GM10248 (cell line): ENCODE measurements around the gene BMP6.

ENCODE experiments used
- CTCF ChIA-PET: fragments of 300-600 bp; sonication (Branson Sonifier 250); formaldehyde crosslinking; extraction: SDS; loops from one replicate; lab custom pipeline; 2021; ENCODE audit warnings: antibody characterized with exemption; lab: Yijun Ruan, JAX
- POLR2A ChIA-PET: fragments of 350-650 bp; sonication (Branson Sonifier 250); formaldehyde crosslinking; extraction: SDS; loops from one replicate; lab custom pipeline; 2020; ENCODE audit warnings: antibody characterized with exemption; lab: Yijun Ruan, JAX
- DNase-seq: peaks from one replicate; pipeline ENCODE4 v3.0.0; 2012; ENCODE audit errors: extremely low spot score
- TF ChIP-seq, protein P1 (sequence below): IDR thresholded peaks from 2 replicates; pipeline ENCODE4 v1.5.1; 2012; ENCODE audit warnings: mild to moderate bottlenecking, low read depth; ENCODE audit errors: extremely low read depth, missing control alignments, control extremely low read depth

The BMP6 gene

DNA sequence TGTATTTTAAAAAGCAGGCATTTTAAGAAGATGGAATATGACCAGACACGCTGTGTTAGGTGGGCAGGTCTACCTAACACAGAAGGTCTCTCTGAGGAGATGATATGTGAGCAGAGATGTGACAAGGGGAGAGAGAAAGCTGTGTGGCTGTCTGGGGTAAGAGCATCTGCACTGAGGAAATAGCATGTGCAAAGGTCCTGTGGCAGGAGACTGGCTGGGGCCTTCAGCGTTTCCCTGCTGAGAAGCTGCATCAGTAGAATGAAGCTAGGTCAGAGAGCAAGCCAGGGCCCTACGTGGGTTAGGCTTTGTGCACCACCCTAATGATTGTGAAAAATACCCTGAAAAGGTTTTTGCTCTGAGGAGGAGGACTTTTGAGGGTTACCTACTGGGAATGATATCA, 97.7 kb downstream of the BMP6 start:
- ChIA-PET POLR2A (no interaction called here), CTCF (no interaction called here)
- no peak for DNase-seq
- TF ChIP-seq, protein P1, sequence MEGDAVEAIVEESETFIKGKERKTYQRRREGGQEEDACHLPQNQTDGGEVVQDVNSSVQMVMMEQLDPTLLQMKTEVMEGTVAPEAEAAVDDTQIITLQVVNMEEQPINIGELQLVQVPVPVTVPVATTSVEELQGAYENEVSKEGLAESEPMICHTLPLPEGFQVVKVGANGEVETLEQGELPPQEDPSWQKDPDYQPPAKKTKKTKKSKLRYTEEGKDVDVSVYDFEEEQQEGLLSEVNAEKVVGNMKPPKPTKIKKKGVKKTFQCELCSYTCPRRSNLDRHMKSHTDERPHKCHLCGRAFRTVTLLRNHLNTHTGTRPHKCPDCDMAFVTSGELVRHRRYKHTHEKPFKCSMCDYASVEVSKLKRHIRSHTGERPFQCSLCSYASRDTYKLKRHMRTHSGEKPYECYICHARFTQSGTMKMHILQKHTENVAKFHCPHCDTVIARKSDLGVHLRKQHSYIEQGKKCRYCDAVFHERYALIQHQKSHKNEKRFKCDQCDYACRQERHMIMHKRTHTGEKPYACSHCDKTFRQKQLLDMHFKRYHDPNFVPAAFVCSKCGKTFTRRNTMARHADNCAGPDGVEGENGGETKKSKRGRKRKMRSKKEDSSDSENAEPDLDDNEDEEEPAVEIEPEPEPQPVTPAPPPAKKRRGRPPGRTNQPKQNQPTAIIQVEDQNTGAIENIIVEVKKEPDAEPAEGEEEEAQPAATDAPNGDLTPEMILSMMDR: no peak

DNA sequence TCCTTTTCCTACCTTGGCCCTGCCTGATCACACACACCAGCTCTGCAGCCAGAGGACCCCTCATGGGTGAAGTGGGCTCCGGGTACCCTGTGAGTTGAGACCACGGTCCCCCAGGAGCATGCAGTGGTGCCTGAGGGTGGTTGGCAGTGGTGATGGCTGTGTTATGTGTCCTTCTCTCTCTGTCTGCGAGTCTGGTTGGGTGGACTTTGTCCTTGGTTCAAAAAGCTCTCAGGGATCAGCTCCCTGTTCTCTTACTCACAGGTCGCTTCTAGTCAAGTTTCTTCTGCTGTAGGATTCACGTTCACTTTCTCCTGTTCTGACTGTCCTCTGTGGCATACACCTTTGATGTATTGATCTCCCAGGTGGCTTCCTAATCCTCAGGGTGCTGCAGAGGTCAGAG, 100.1 kb downstream of the BMP6 start:
- ChIA-PET CTCF (no interaction called here), POLR2A (no interaction called here)
- no peak for DNase-seq

DNA sequence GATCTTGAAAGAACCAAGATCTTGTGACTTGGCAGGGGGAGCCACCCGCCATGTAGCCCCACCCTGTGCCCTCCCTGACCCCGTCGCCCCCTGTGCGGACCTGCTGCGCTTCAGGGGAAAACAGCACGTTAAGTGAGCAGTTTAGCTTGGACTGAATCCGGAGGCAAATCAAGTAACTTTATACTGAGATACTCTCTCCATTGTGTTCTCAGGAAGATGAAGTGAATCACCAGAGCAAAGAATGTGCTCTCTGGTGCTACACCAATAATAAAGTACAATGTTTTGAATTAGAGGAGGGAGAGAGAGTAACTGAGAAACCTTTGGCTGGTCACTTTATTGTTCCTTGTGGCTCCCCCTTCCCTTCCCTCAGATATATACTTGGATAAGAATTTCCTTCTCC, 101.2 kb downstream of the BMP6 start:
- ChIA-PET POLR2A (no interaction called here), CTCF (no interaction called here)
- TF ChIP-seq, protein P1: no peak
- DNase-seq: no peak

More for the DNA sequence above, 100.1 kb downstream of the BMP6 start:
- TF ChIP-seq, protein P1: no peak

DNA sequence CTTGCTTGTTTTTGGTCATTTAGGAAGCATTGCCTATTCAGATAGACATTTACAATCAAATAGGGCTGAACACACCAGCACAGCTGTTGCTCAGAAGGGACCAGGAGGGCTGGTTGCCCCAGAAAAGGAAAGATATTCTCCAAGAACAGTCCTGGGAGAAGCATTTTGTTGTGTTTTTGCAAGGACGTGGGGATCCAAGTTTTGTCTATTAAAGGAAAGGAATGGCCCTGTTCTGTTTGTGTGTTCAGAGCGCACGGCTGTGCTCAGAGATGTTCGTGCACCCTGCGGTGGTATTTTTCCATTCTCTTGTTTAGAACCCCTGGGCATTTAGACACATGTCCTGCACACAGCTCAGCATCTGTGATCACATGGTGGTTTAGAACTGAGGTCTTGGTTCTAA, 102.2 kb downstream of the BMP6 start:
- POLR2A ChIA-PET: no interaction called here
- CTCF ChIA-PET: no interaction called here
- TF ChIP-seq, protein P1: no peak

DNA sequence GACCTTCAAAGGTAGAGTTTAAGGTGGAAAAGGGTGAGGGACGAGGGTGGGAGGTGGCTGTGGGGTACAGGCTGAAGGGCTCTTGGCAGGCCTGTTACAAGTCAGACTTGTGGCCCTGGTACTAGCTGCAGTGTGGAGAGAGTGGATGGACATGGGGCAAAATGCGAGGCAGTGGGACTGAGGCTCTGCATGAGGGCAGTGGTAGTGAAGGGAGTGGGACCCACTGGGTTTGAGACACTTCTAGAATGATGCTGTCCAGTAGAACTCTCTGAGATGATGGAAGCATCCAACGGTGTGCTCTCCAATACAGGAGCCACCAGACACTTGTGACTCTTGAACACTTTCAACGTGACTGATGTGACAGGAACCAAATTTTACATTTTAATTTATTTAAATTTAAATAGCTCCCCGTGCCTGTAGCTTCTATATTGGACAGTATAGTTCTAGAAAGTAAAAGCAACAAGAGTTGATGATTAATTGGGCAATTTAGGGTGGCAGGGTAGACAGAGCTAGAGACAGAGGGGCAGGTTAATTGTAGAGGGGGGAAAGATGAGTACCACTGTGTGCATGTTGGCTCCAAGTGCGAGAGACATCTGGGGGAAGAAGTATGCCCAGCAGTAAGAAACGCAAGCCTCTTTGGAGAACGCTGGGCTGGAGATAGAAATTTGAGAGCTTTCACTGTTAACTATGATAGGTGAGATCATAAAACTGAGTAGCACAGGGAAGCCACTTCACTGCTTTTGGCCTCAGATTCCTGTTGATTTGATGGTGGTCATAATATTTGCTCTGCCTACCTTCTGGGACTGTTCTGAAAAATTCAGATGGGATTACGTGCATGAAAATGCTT, 107.2 kb downstream of the BMP6 start:
- ChIA-PET CTCF (no interaction called here), POLR2A (no interaction called here)
- DNase-seq: no peak
- TF ChIP-seq, protein P1: no peak

More for the DNA sequence above, 102.2 kb downstream of the BMP6 start:
- no peak for DNase-seq

DNA sequence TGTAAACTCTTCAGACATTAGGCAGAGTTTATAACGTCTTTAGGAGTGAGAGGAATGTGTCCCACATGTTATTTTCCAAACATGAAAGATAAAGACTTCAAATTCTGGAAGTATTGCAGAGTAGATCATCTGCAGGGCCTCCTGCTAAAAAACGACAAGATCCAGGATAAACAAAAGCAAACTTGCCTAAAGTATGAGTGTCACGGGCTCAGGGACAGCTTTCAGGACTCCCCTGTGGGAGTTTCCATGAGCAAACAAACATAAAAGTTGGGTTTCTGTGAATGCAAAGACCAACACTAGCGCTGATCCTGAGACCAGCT, 107.8 kb downstream of the BMP6 start:
- TF ChIP-seq, protein P1: no peak
- ChIA-PET POLR2A (no interaction called here), CTCF (no interaction called here)
- DNase-seq: no peak
